Kasumi-1 (cell line): ENCODE results near the gene NUAK2.
A peak's percentile ranks its signal among the peaks of the same experiment; 100 is the strongest.
"Not testable (repeated sequence)": the region's sequence is repeated elsewhere in the genome, so short reads cannot be mapped to it uniquely, and the experiment has no call there.

ENCODE experiments used
- DNase-seq, 2 experiments: peaks; one replicate each; lab custom pipeline; 2025; lab: John Stamatoyannopoulos, UW

Gene NUAK2

GRCh38 chr1:205321162-205321958 lies at the start of gene NUAK2:
Gene NUAK2, minus strand, starts transcription at chr1:205321745. Its CDS starts 117 bp downstream, at chr1:205321628.
- no peak for DNase-seq

- no peak for DNase-seq
Measured at GRCh38 chr1:205370780-205371179, 49.2 kb upstream of the NUAK2 start.

GRCh38 chr1:205369701-205370123 lies 48.2 kb upstream of the NUAK2 start:
- no peak for DNase-seq

- no peak for DNase-seq
Measured at GRCh38 chr1:205368478-205368877, 46.9 kb upstream of the NUAK2 start.

- no peak for DNase-seq
Measured at GRCh38 chr1:205365945-205366463, 44.5 kb upstream of the NUAK2 start.

- DNase-seq = not testable (repeated sequence)
Measured at GRCh38 chr1:205365086-205365485, 43.5 kb upstream of the NUAK2 start.

- DNase-seq = no peak
Measured at GRCh38 chr1:205360891-205361290, 39.3 kb upstream of the NUAK2 start.

- no peak for DNase-seq
Measured at GRCh38 chr1:205359771-205360565, 38.4 kb upstream of the NUAK2 start.

GRCh38 chr1:205358579-205358978 lies 37.0 kb upstream of the NUAK2 start:
- no peak for DNase-seq

- no peak for DNase-seq
Measured at GRCh38 chr1:205357567-205357966, 36.0 kb upstream of the NUAK2 start.

- no peak for DNase-seq
Measured at GRCh38 chr1:205356440-205357139, 35.0 kb upstream of the NUAK2 start, which contains the start of gene KLHDC8A. Gene KLHDC8A, minus strand, starts transcription at chr1:205356922. Its CDS starts 13,318 bp downstream, at chr1:205343604.

- no peak for DNase-seq
Measured at GRCh38 chr1:205355075-205355453, 33.5 kb upstream of the NUAK2 start.

- peak; percentile 53 to 65 for DNase-seq
Measured at GRCh38 chr1:205354259-205355074, 32.9 kb upstream of the NUAK2 start.

- no peak for DNase-seq
Measured at GRCh38 chr1:205353612-205354011, 32.1 kb upstream of the NUAK2 start.

GRCh38 chr1:205353191-205353590 lies 31.6 kb upstream of the NUAK2 start:
- DNase-seq = no peak

- no peak for DNase-seq
Measured at GRCh38 chr1:205351984-205352713, 30.6 kb upstream of the NUAK2 start.

GRCh38 chr1:205350691-205351141 lies 29.2 kb upstream of the NUAK2 start:
- DNase-seq = no peak

- no peak for DNase-seq
Measured at GRCh38 chr1:205350124-205350523, 28.6 kb upstream of the NUAK2 start.

GRCh38 chr1:205348554-205349487 lies 27.3 kb upstream of the NUAK2 start:
- no peak for DNase-seq
